Loucy (cell line): ENCODE results near the gene ASZ1.

Source experiments
- H2AFZ ChIP-seq: fragments of 200-600 bp; sonication (generic); 2 replicates; pipeline ENCODE4 v1.6.0; 2016; ENCODE audit warnings: antibody characterized with exemption, mild to moderate bottlenecking, low read length, moderate library complexity
- H3F3A ChIP-seq: fragments of 200-600 bp; 2 replicates; pipeline ENCODE4 v1.6.0; 2016; ENCODE audit warnings: antibody characterized with exemption, low read depth, mild to moderate bottlenecking
- H3K27me3 ChIP-seq: fragments of 200-600 bp; sonication (generic); 2 replicates; pipeline ENCODE4 v1.6.1; 2014; ENCODE audit warnings: low read length, mild to moderate bottlenecking; ENCODE audit not compliant: insufficient read depth, poor library complexity, severe bottlenecking
- H3K36me3 ChIP-seq: fragments of 200-600 bp; sonication (generic); 2 replicates; pipeline ENCODE4 v1.6.1; 2016; ENCODE audit warnings: low read length; ENCODE audit not compliant: insufficient read depth
- H3K4me1 ChIP-seq: fragments of 200-600 bp; sonication (generic); 2 replicates; pipeline ENCODE4 v1.5.1; 2014; ENCODE audit warnings: low read length, mild to moderate bottlenecking; ENCODE audit not compliant: insufficient read depth, poor library complexity, severe bottlenecking
- H3K4me2 ChIP-seq: fragments of 200-600 bp; sonication (generic); 2 replicates; pipeline ENCODE4 v1.6.0; 2014; ENCODE audit warnings: antibody characterized with exemption, low read length, low read depth, mild to moderate bottlenecking; ENCODE audit not compliant: poor library complexity, severe bottlenecking
- H3K4me3 ChIP-seq: fragments of 200-600 bp; sonication (generic); 2 replicates; pipeline ENCODE4 v1.5.1; 2014; ENCODE audit warnings: low read length, mild to moderate bottlenecking, mixed read lengths; ENCODE audit not compliant: poor library complexity, severe bottlenecking
- H3K79me2 ChIP-seq: fragments of 200-600 bp; sonication (generic); 2 replicates; pipeline ENCODE4 v1.6.1; 2014; ENCODE audit warnings: low read length; ENCODE audit not compliant: insufficient read depth
- H3K9ac ChIP-seq: fragments of 200-600 bp; sonication (generic); 2 replicates; pipeline ENCODE4 v1.6.0; 2014; ENCODE audit warnings: mild to moderate bottlenecking, low read depth, low read length, moderate library complexity; ENCODE audit not compliant: poor library complexity, severe bottlenecking
- H3K9me2 ChIP-seq: fragments of 200-600 bp; sonication (generic); replicated peaks from 2 replicates; pipeline ENCODE4 v1.6.1; 2016; ENCODE audit warnings: low read depth, low read length, mixed read lengths
- H3K9me3 ChIP-seq: fragments of 200-600 bp; sonication (generic); 2 replicates; pipeline ENCODE4 v1.6.1; 2014; ENCODE audit warnings: mild to moderate bottlenecking, antibody characterized with exemption, low read length, low read depth; ENCODE audit not compliant: insufficient read depth
- H4K20me1 ChIP-seq: fragments of 200-600 bp; sonication (generic); 2 replicates; pipeline ENCODE4 v1.6.0; 2014; ENCODE audit warnings: antibody characterized with exemption, low read length, mild to moderate bottlenecking; ENCODE audit not compliant: insufficient read depth, poor library complexity, severe bottlenecking
- EZH2phosphoT487 ChIP-seq: fragments of 200-600 bp; IDR thresholded peaks from 2 replicates; pipeline ENCODE4 v1.6.1; 2018; ENCODE audit warnings: antibody characterized with exemption, mild to moderate bottlenecking, moderate library complexity, borderline replicate concordance
- TF ChIP-seq, protein P1 (sequence below): fragments of 200-600 bp; sonication (generic); conservative IDR thresholded peaks from 2 replicates; pipeline ENCODE4 v1.5.1; 2014; ENCODE audit warnings: mild to moderate bottlenecking, antibody characterized with exemption, low read length

The ASZ1 gene

DNA sequence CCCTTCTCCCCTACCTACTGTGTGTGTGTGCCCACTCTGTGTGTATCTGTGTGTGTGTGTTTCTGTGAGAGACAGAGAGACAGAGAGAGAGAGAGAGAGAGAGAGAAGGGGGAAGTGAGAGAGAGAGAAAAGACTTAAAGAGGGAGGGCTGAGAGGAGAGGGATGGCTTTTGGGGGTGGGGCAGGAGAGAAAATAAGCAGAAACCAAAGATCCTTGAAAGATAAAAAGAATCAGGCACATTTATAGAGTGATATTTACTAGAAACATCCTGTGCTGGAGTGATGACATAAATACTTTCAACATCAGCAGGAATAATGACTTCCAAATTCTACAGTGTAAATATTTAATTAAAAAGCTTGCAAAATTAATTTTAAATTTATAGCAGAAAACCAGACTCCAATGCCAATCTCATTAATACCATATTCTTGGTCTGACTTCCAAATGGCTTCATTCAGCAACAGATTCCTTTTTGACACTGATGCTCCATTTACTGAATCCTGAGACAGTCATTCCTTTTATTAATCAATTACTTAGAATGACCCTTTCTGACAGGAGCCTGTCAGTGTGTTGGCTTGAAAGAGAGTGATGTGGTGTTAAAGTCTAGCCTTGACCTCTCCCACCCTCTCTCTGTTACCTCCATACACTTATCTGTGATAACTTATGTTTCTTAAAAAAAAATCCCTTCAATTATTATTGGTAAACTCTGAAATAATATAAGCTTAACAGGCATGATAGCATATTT lies 62.8 kb downstream of the ASZ1 start:
- Histone ChIP-seq H3K9me2 (no peaks in the 10 kb centered on the region), H3F3A (no peaks in the 10 kb centered on the region), H3K79me2 (no peaks in the 10 kb centered on the region), H3K4me1 (no peaks in the 10 kb centered on the region), H3K27me3 (no peaks in the 10 kb centered on the region), H3K9me3 (no peaks in the 10 kb centered on the region), H3K4me2 (no peak overlapping the region), H3K9ac (no peak overlapping the region), H3K4me3 (no peak overlapping the region), H3K36me3 (no peaks in the 10 kb centered on the region), H2AFZ (no peak overlapping the region), H4K20me1 (no peaks in the 10 kb centered on the region)
- TF ChIP-seq, protein P1, sequence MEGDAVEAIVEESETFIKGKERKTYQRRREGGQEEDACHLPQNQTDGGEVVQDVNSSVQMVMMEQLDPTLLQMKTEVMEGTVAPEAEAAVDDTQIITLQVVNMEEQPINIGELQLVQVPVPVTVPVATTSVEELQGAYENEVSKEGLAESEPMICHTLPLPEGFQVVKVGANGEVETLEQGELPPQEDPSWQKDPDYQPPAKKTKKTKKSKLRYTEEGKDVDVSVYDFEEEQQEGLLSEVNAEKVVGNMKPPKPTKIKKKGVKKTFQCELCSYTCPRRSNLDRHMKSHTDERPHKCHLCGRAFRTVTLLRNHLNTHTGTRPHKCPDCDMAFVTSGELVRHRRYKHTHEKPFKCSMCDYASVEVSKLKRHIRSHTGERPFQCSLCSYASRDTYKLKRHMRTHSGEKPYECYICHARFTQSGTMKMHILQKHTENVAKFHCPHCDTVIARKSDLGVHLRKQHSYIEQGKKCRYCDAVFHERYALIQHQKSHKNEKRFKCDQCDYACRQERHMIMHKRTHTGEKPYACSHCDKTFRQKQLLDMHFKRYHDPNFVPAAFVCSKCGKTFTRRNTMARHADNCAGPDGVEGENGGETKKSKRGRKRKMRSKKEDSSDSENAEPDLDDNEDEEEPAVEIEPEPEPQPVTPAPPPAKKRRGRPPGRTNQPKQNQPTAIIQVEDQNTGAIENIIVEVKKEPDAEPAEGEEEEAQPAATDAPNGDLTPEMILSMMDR, result no peak
- no peak for TF ChIP-seq EZH2phosphoT487

DNA sequence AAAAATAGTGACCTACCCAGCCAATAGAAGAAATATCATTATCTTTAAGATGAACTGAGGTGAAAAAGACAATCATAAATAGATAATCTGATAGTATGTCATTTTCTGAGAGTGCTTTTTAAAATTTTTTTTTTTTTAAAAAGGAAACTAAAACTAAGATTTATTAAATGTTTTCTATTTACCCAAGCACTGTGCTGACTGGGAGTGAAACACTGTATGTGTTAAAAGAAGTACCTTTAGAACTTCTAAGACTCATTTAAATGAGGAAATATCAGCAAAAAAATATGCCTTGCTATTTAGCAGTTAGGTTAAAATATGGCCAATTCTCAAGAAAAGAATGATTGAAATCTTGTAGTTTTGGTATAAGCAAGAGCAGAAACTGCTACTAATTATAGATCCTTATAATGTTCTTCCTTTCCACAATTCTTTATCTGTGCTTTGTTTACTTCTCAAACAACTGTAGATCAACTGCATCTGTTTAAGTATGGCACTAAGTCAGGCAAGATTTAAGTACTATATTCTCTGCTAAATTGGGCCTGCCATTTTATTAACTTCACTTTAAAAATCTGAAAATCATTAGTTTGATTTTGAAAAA lies 64.9 kb downstream of the ASZ1 start:
- Histone ChIP-seq H3K36me3 (no peaks in the 10 kb centered on the region), H3K9me3 (no peaks in the 10 kb centered on the region), H3K4me2 (no peak overlapping the region), H3F3A (no peaks in the 10 kb centered on the region), H3K79me2 (no peaks in the 10 kb centered on the region), H3K4me1 (no peaks in the 10 kb centered on the region), H3K4me3 (no peak overlapping the region), H2AFZ (no peak overlapping the region), H3K9ac (no peak overlapping the region), H4K20me1 (no peaks in the 10 kb centered on the region), H3K9me2 (no peaks in the 10 kb centered on the region), H3K27me3 (no peaks in the 10 kb centered on the region)
- no peak for TF ChIP-seq EZH2phosphoT487

DNA sequence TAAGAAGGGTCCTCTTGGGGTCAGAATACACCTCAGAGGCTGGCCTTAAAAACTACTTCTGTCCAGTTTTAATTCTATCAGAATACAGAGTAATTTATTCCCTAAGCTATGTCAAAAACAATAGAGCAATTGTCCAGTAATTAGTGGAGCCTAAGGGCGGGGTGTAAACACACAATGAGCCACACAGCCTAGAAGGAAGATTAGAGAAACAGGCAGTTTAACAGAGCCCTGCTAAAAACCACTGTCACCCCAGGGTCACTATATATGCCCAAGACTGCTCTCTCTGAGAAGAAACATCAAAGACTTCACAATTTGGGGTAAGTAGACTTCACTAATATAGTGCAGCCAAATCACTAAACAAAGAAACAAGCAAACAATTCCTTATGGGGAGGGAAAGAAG lies 77.3 kb downstream of the ASZ1 start:
- Histone ChIP-seq H3K79me2 (no peaks in the 10 kb centered on the region), H3K9me3 (no peaks in the 10 kb centered on the region), H3K9ac (no peak overlapping the region), H3K4me2 (no peak overlapping the region), H4K20me1 (no peaks in the 10 kb centered on the region), H3K4me3 (no peak overlapping the region), H3K27me3 (no peaks in the 10 kb centered on the region), H3F3A (no peaks in the 10 kb centered on the region), H3K9me2 (no peaks in the 10 kb centered on the region), H3K36me3 (no peaks in the 10 kb centered on the region), H3K4me1 (no peaks in the 10 kb centered on the region), H2AFZ (no peak overlapping the region)
- TF ChIP-seq, protein P1, result no peak
- TF ChIP-seq EZH2phosphoT487, result no peak

DNA sequence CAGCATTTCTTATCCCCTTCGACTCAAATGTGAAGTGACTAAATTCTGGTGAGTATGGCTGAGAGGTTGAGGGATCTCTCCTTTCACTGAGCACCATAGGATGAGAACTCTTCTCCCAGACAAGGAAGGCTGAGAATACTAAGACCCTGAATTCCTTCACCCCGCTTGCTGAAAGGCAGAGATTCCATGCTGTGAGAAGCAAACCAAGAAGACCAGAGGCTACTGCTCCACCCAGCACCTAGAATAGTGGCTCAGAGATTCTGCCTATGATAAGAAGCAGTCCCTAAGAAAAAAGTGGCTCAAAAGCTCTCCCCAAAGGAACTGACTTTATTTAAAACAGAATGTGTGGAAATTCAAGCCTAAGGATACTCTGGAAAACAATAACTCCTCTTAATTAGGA lies 77.7 kb downstream of the ASZ1 start:
- Histone ChIP-seq H2AFZ (no peak overlapping the region), H3K4me3 (no peak overlapping the region), H3K9ac (no peak overlapping the region), H3K4me2 (no peak overlapping the region), H3K4me1 (no peaks in the 10 kb centered on the region), H3F3A (no peaks in the 10 kb centered on the region), H3K79me2 (no peaks in the 10 kb centered on the region), H3K36me3 (no peaks in the 10 kb centered on the region), H3K27me3 (no peaks in the 10 kb centered on the region), H3K9me2 (no peaks in the 10 kb centered on the region), H3K9me3 (no peaks in the 10 kb centered on the region), H4K20me1 (no peaks in the 10 kb centered on the region)
- no peak for TF ChIP-seq EZH2phosphoT487
- TF ChIP-seq, protein P1, result no peak
